Heart left ventricle (tissue), 16 donors: ENCODE measurements around the gene CELSR3. TPM values are rescaled to one million over a fixed set of nuclear protein-coding genes. Genes with fewer than 3 reads are reported as not detected.

Experiments
- ATAC-seq, 4 donors: fragments of 200-7000 bp; cut with Tn5 transposase; one replicate each; pipeline ENCODE4 v1.9.1; 2020 to 2022; ENCODE audit warnings: moderate library complexity in 4 of 4, mild to moderate bottlenecking in 3 of 4, moderate number of reproducible peaks in 1 of 4
- DNase-seq, 5 donors: peaks; one replicate each; pipeline ENCODE4 v3.0.0-alpha.2; 2020
- H3K27ac ChIP-seq, 12 donors: fragments of 200-600 bp; sonication (generic) in 4 of 12; one replicate each; pipeline versions ENCODE4 v1.5.0 to v1.8.0; 2016 to 2022; ENCODE audit warnings: mild to moderate bottlenecking in 2 of 12
- H3K27me3 ChIP-seq, 9 donors: fragments of 200-600 bp; sonication (generic) in 2 of 9; one replicate each; pipeline versions ENCODE4 v1.5.1 to v1.8.0; 2016 to 2022; ENCODE audit warnings: mild to moderate bottlenecking in 3 of 9
- H3K36me3 ChIP-seq, 9 donors: fragments of 200-600 bp; sonication (generic) in 2 of 9; one replicate each; pipeline versions ENCODE4 v1.5.0 to v1.8.0; 2018 to 2022; ENCODE audit warnings: mild to moderate bottlenecking in 2 of 9
- H3K4me1 ChIP-seq, 12 donors: fragments of 200-600 bp; sonication (generic) in 4 of 12; one replicate each; pipeline versions ENCODE4 v1.5.0 to v1.8.0; 2016 to 2022; ENCODE audit warnings: mild to moderate bottlenecking in 3 of 12
- H3K4me3 ChIP-seq, 12 donors: fragments of 200-600 bp; sonication (generic) in 4 of 12; one replicate each; pipeline versions ENCODE4 v1.5.0 to v1.8.0; 2017 to 2022; ENCODE audit warnings: mild to moderate bottlenecking in 9 of 12, moderate library complexity in 4 of 12
- H3K9me3 ChIP-seq, 12 donors: fragments of 200-600 bp; sonication (generic) in 4 of 12; one replicate each; pipeline versions ENCODE4 v1.5.0 to v1.8.0; 2016 to 2022; ENCODE audit warnings: mild to moderate bottlenecking in 1 of 12
- CTCF ChIP-seq, 12 donors: fragments of 200-600 bp; sonication (generic) in 4 of 12; IDR thresholded peaks; one replicate each; pipeline versions ENCODE4 v1.5.0 to v1.8.0; 2018 to 2022; ENCODE audit warnings: antibody characterized with exemption in 12 of 12, mild to moderate bottlenecking in 5 of 12
- POLR2A ChIP-seq, 2 donors: fragments of 450-650 bp; IDR thresholded peaks; one replicate each; pipeline ENCODE4 v1.6.1; 2017; ENCODE audit warnings: antibody characterized with exemption in 2 of 2, mild to moderate bottlenecking in 2 of 2, moderate library complexity in 2 of 2
- WGBS, 4 donors: extraction: QIAGEN DNeasy Blood & Tissue Kit in 2 of 4; methylation state at CpG; one replicate each; pipeline versions ENCODE4 v1.1.5 to v1.1.7; 2013 to 2018; 5-methylcytosine and 5-hydroxymethylcytosine counted together
- intact Hi-C, 10 donors: fragments of 100-400 bp; cut with DNase I; formaldehyde crosslinking; loops; one replicate each; pipeline versions ENCODE4 v1.11.1 to v1.14.2; 2022
- polyA plus RNA-seq, 2 donors: library from polyadenylated mRNA; stranded (reverse); fragments of 200-250 nt; gene quantifications; one replicate each; pipeline ENCODE4 v1.2.3, GENCODE V29; 2013
- total RNA-seq, 9 donors: library from RNA; depleted of rRNA in 2 of 9; stranded (reverse); fragments of >200 nt in 2 of 9; fragmentation: NEBNext Ultra II Directional in 3 of 9; extraction: Animal tissue kit (Norgen Biotek cat#: 25700) in 3 of 9; gene quantifications; one replicate each; pipeline versions ENCODE4 v1.1.0 to v1.2.4, GENCODE V29; 2016 to 2023
- donor health status: ischemic (EF 13 %, LVEDD 7.1; RV severe dilation, severe dysfunction).
- donor health status: healthy with polysubstance abuse.
- donor health status: DM: no; HTN: yes; CAD: no.
- donor health status: DM: no; HTN: no; CAD: no.
- donor health status: ischemic (EF 25% LVEDD 6.9; RV normal size, moderate dysfunction).
- donor health status: ischemic (EF 25% LVEDD 5.7; RV mildly dilated, moderate dysfunction).
- donor health status: healthy.
- donor health status: DM: yes; HTN: yes; CAD: no.
- donor health status: ischemic (EF 35%, LVEDD 5.7; RV mildly dilated, moderate dysfunction).
- donor health status: nonischemic (EF 11% LVEDD 7.7; RV severe dilation, severe dysfunction).
- donor health status: DM: yes; HTN: yes; CAD: no.
- donor health status: PGD.
- donor health status: ischemic (EF 29% LVEDD 5.4; RV normal size, mild dysfunction).
- donor health status: nonischemic (EF 23%, LVEDD 6.1; RV moderate dilation, normal function).

The CELSR3 gene
- total and polyA plus RNA-seq, 11 donors: 0.10 to 0.36 (median 0.19) TPM

- Histone ChIP-seq H3K36me3 (peaks cover 0 to 5% (median 0%) of the 10 kb centered on the region in 9 donors), H3K27me3 (peaks cover 0 to 33% (median 6%) of the 10 kb centered on the region in 9 donors), H3K4me3 (peak overlapping the region in 11 of 12 donors; percentile 6 to 55 (median 43)), H3K9me3 (no peaks in the 10 kb centered on the region), H3K27ac (no peak overlapping the region), H3K4me1 (peaks cover 0 to 39% (median 15%) of the 10 kb centered on the region in 12 donors)
- TF ChIP-seq POLR2A (IDR thresholded peaks at IDR 0.05): no peak
- TF ChIP-seq CTCF (IDR thresholded peaks at IDR 0.05): no peak
- WGBS, 4 donors: 1 to 2% (median 2%) methylated on average over 34 to 67 of the region's 67 CpGs
- intact Hi-C loops: no loop called here
- peak; percentile 55 to 83 (median 60) for DNase-seq
- ATAC-seq: peak in 2 of 4 donors; percentile 12 to 48
Observed at GRCh38 chr3:48661501-48662144, 1.1 kb downstream of the CELSR3 start.

- no peak for TF ChIP-seq CTCF (IDR thresholded peaks at IDR 0.05)
- TF ChIP-seq POLR2A (IDR thresholded peaks at IDR 0.05): no peak
- H3K4me3 ChIP-seq: peak overlapping the region in 7 of 12 donors; percentile 30 to 54 (median 43)
- no peak overlapping the region for H3K27ac ChIP-seq
- ATAC-seq (no peak), DNase-seq (no peak)
- H3K9me3 ChIP-seq: no peaks in the 10 kb centered on the region
- intact Hi-C loops: no loop called here
- peaks cover 0 to 33% (median 6%) of the 10 kb centered on the region in 9 donors for H3K27me3 ChIP-seq
- H3K4me1 ChIP-seq: peaks cover 0 to 47% (median 21%) of the 10 kb centered on the region in 12 donors
- H3K36me3 ChIP-seq: no peaks in the 10 kb centered on the region
- 57 to 76% (median 64%) methylated on average over 31 to 61 of the region's 61 CpGs for WGBS, 4 donors
Observed at GRCh38 chr3:48660800-48661400, 1.8 kb downstream of the CELSR3 start.

- no peak for DNase-seq
- ATAC-seq: no peak
- 39 to 76% (median 43%) methylated on average over 35 to 45 of the region's 45 CpGs for WGBS, 4 donors
- peak overlapping the region in 11 of 12 donors; percentile 27 to 79 (median 70) for H3K27ac ChIP-seq
- H3K4me3 ChIP-seq: peak overlapping the region; percentile 33 to 83 (median 68)
- intact Hi-C loops: no loop called here
- H3K36me3 ChIP-seq: no peaks in the 10 kb centered on the region
- no peaks in the 10 kb centered on the region for H3K9me3 ChIP-seq
- H3K4me1 ChIP-seq: peaks cover 0 to 29% (median 18%) of the 10 kb centered on the region in 12 donors
- H3K27me3 ChIP-seq: peaks cover 0 to 13% (median 1%) of the 10 kb centered on the region in 9 donors
- TF ChIP-seq CTCF (IDR thresholded peaks at IDR 0.05): no peak
- TF ChIP-seq POLR2A (IDR thresholded peaks at IDR 0.05): no peak
Observed at GRCh38 chr3:48656841-48657281, 5.8 kb downstream of the CELSR3 start.
